CD4-positive, alpha-beta memory T cell (primary cell): ENCODE measurements around the gene WIF1. TPM values are rescaled to one million over a fixed set of nuclear protein-coding genes. Genes with fewer than 3 reads are reported as not detected.

Experiments
- CTCF ChIA-PET: fragments of 350-600 bp; sonication (Branson Sonifier 250); formaldehyde crosslinking; loops from one replicate; lab custom pipeline; 2021; ENCODE audit warnings: inconsistent platforms; ENCODE audit not compliant: partially characterized antibody; lab: Charles Lee
- POLR2A ChIA-PET: fragments of 350-600 bp; sonication (Branson Sonifier 250); formaldehyde crosslinking; loops from one replicate; lab custom pipeline; 2021; ENCODE audit not compliant: partially characterized antibody; lab: Charles Lee
- DNase-seq, 5 donors: peaks; one replicate each; pipeline versions ENCODE4 v3.0.0 to v3.0.0-alpha.2; 2020 to 2022; ENCODE audit warnings: mixed read lengths in 1 of 5
- H3K27ac ChIP-seq: one replicate; pipeline ENCODE4 v1.7.0; 2013; ENCODE audit warnings: low read depth, low read length
- H3K27me3 ChIP-seq: 2 replicates; pipeline ENCODE4 v1.7.0; 2013; ENCODE audit warnings: mild to moderate bottlenecking, low read length, moderate library complexity; ENCODE audit not compliant: insufficient read depth
- H3K36me3 ChIP-seq: 2 replicates; pipeline ENCODE4 v1.7.0; 2013; ENCODE audit warnings: mild to moderate bottlenecking, low read length, moderate library complexity; ENCODE audit not compliant: insufficient read depth
- H3K4me1 ChIP-seq: 2 replicates; pipeline ENCODE4 v1.7.0; 2013; ENCODE audit warnings: mild to moderate bottlenecking, low read length, moderate library complexity; ENCODE audit not compliant: insufficient read depth
- H3K4me3 ChIP-seq, 2 donors: one replicate each; pipeline ENCODE4 v1.7.0; 2013; ENCODE audit warnings: low read length in 2 of 2, mild to moderate bottlenecking in 1 of 2
- H3K9me3 ChIP-seq, 2 donors: one replicate each; pipeline ENCODE4 v1.7.0; 2013; ENCODE audit warnings: low read length in 2 of 2, control low read depth in 1 of 2; ENCODE audit not compliant: control insufficient read depth in 1 of 2
- H3K27ac Mint-ChIP-seq, 7 donors: one replicate each; pipeline ENCODE4 v1.8.0; 2020 to 2021; ENCODE audit warnings: mixed read lengths in 7 of 7, mild to moderate bottlenecking in 6 of 7, inconsistent platforms in 3 of 7, moderate library complexity in 3 of 7
- H3K27me3 Mint-ChIP-seq, 2 donors: one replicate each; pipeline ENCODE4 v1.8.0; 2020 to 2021; ENCODE audit warnings: mixed read lengths in 2 of 2
- H3K36me3 Mint-ChIP-seq, 2 donors: one replicate each; pipeline ENCODE4 v1.8.0; 2020 to 2021; ENCODE audit warnings: mixed read lengths in 2 of 2, inconsistent platforms in 1 of 2, mild to moderate bottlenecking in 1 of 2
- H3K4me1 Mint-ChIP-seq, 4 donors: one replicate each; pipeline ENCODE4 v1.8.0; 2020 to 2021; ENCODE audit warnings: mixed read lengths in 4 of 4, mild to moderate bottlenecking in 1 of 4
- H3K4me3 Mint-ChIP-seq, 8 donors: one replicate each; pipeline ENCODE4 v1.8.0; 2020 to 2021; ENCODE audit warnings: mixed read lengths in 8 of 8, mild to moderate bottlenecking in 7 of 8, moderate library complexity in 6 of 8, inconsistent platforms in 3 of 8
- H3K9me3 Mint-ChIP-seq, 8 donors: one replicate each; pipeline ENCODE4 v1.8.0; 2020 to 2021; ENCODE audit warnings: mixed read lengths in 8 of 8, mild to moderate bottlenecking in 5 of 8, inconsistent platforms in 3 of 8, moderate library complexity in 1 of 8
- intact Hi-C: fragments of 100-400 bp; cut with micrococcal nuclease; formaldehyde crosslinking; loops from one replicate; pipeline ENCODE4 v1.15.1; 2023
- polyA plus RNA-seq, 2 donors: library from polyadenylated mRNA; unstranded; fragments of 300-500 nt; fragmentation: Illumina TruSeq; gene quantifications; one replicate each; pipeline ENCODE4 v1.2.3, GENCODE V29; 2021
- total RNA-seq, 2 experiments: library from RNA; stranded (reverse); gene quantifications; one replicate each; pipeline ENCODE4 v1.2.3, GENCODE V29; 2021

Gene WIF1
- total and polyA plus RNA-seq, 4 experiments from 2014 or later, result not detected

DNA sequence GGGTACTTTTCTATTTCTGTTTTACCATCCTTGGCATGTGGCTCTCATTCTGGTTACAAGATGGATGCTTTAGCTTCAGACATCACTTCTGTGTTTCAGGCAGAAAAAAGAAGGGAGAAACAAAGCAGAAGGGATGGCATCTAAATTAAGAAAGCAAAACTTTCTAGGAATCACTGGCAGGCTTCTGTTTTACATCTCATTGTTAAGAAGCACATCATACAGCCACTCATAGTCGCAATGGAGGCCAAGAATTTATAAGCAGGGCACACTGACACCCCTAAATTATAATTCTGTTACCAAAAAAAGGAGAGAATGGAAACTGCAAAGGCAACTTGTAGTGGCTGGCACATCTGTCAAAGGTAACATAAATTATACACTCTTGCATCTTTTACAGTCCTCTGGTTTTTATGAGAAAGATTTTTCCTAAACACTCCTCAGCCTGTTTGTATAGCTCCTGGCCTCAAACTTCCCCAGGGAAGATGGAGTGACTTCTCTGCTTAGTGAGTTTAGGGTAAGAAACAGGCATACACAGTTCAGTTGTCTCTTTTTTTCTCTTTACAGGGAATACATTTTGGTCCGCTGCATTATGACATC, 26.3 kb upstream of the WIF1 start:
- Mint-ChIP-seq H3K27ac (no peak overlapping the region), H3K4me1 (no peaks in the 10 kb centered on the region), H3K27me3 (peaks cover 16 to 17% of the 10 kb centered on the region in 2 donors), H3K36me3 (no peaks in the 10 kb centered on the region), H3K9me3 (peaks cover 0 to 2% (median 0%) of the 10 kb centered on the region in 8 donors), H3K4me3 (no peak overlapping the region)
- Histone ChIP-seq H3K27ac (no peak overlapping the region), H3K36me3 (no peaks in the 10 kb centered on the region), H3K4me1 (no peaks in the 10 kb centered on the region), H3K9me3 (no peaks in the 10 kb centered on the region), H3K4me3 (no peak overlapping the region), H3K27me3 (no peaks in the 10 kb centered on the region)
- no peak for DNase-seq
- intact Hi-C loops, result no loop called here
- CTCF ChIA-PET, result no interaction called here
- POLR2A ChIA-PET, result no interaction called here

DNA sequence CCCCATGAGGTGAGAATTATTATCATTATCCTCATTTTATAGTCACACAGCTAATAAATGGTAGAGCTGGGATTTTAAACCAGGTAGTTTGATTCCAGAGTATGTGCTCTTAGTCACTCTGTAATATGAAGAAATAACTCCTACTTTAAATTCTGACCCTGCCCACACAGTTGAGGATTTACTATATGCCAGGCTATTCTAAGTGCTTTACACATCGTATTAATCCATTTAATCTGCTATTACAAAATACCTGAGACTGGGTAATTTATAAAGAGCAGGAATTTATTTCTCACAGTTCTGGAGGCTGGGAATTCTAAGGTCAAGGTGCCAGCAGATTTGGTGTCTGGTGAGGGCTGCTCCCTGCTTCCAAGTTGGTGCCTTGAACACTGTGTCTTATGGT, 19.6 kb upstream of the WIF1 start:
- Mint-ChIP-seq H3K36me3 (no peaks in the 10 kb centered on the region), H3K4me1 (no peaks in the 10 kb centered on the region), H3K27me3 (peaks cover 15 to 19% of the 10 kb centered on the region in 2 donors), H3K27ac (no peak overlapping the region), H3K4me3 (no peak overlapping the region), H3K9me3 (peaks cover 4 to 8% (median 6%) of the 10 kb centered on the region in 8 donors)
- intact Hi-C loops, result no loop called here
- POLR2A ChIA-PET, result no interaction called here
- Histone ChIP-seq H3K27ac (no peak overlapping the region), H3K4me3 (no peak overlapping the region), H3K9me3 (no peaks in the 10 kb centered on the region), H3K4me1 (no peaks in the 10 kb centered on the region), H3K27me3 (no peaks in the 10 kb centered on the region), H3K36me3 (no peaks in the 10 kb centered on the region)
- CTCF ChIA-PET, result no interaction called here
- no peak for DNase-seq

DNA sequence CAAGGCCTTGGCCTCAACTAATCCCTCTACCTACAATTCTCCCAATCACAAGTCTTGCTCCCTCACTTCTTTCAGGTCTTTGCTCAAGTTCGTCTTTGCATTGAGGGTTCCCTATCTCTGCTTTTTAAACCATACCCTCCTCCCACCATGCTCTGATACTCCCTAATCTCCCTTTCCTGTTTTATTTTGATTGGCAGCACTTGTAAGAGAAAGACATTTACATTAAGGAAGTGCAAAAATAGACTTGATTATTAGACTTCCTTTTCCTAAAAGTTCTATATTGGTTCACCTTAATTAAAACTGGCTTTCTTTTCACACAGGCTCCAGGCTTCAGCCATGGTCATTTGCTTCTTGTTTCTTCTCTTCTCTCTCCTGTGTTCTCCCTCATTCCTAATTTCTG, 18.3 kb upstream of the WIF1 start:
- no peaks in the 10 kb centered on the region for H3K4me1 ChIP-seq
- no peaks in the 10 kb centered on the region for H3K4me1 Mint-ChIP-seq
- no peaks in the 10 kb centered on the region for H3K9me3 ChIP-seq
- H3K27ac Mint-ChIP-seq, result no peak overlapping the region
- H3K27ac ChIP-seq, result no peak overlapping the region
- H3K4me3 Mint-ChIP-seq, result no peak overlapping the region
- H3K9me3 Mint-ChIP-seq, result peaks cover 4 to 16% (median 11%) of the 10 kb centered on the region in 8 donors
- no peak overlapping the region for H3K4me3 ChIP-seq
- DNase-seq, result no peak
- intact Hi-C loops, result no loop called here
- H3K36me3 ChIP-seq, result no peaks in the 10 kb centered on the region
- no peaks in the 10 kb centered on the region for H3K27me3 ChIP-seq
- ChIA-PET CTCF (no interaction called here), POLR2A (no interaction called here)
- peaks cover 13 to 15% of the 10 kb centered on the region in 2 donors for H3K27me3 Mint-ChIP-seq
- H3K36me3 Mint-ChIP-seq, result no peaks in the 10 kb centered on the region

- CTCF ChIA-PET, result no interaction called here
- H3K27me3 ChIP-seq, result no peaks in the 10 kb centered on the region
- no peak overlapping the region for H3K27ac ChIP-seq
- Mint-ChIP-seq H3K9me3 (peaks cover 7 to 21% (median 14%) of the 10 kb centered on the region in 8 donors), H3K4me1 (no peaks in the 10 kb centered on the region), H3K36me3 (no peaks in the 10 kb centered on the region), H3K27ac (no peak overlapping the region), H3K4me3 (no peak overlapping the region), H3K27me3 (peaks cover 6 to 8% of the 10 kb centered on the region in 2 donors)
- intact Hi-C loops, result no loop called here
- no peaks in the 10 kb centered on the region for H3K9me3 ChIP-seq
- no peak for DNase-seq
- H3K4me3 ChIP-seq, result no peak overlapping the region
- no peaks in the 10 kb centered on the region for H3K36me3 ChIP-seq
- H3K4me1 ChIP-seq, result no peaks in the 10 kb centered on the region
- POLR2A ChIA-PET, result no interaction called here
These were observed 12.8 kb upstream of the WIF1 start for GRCh38 chr12:65133879-65134278.

- DNase-seq, result no peak
- CTCF ChIA-PET, result no interaction called here
These were observed 5.4 kb upstream of the WIF1 start for GRCh38 chr12:65126482-65126881.

DNA sequence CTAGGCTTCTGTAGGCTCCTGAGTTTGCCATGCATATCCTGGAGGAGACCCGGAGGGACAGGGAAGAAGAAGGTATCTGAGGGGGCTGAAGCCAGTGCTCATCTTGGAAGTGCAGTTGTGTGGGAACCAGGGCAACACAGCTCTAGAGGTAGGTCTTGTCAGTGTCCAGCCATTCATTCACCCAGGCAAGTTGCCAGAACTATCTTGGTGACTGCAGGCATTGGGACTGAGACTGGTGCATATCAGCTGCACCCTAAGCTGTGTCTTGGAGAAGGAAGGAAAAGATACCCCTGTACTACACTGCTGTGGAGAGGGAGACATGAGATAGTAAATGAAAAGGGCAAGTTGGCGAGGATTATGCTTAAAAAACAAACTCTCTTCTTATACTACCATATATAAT, 4.9 kb upstream of the WIF1 start:
- H3K9me3 Mint-ChIP-seq, result no peaks in the 10 kb centered on the region
- H3K4me1 ChIP-seq, result peaks cover 3% of the 10 kb centered on the region
- peaks cover 8 to 17% of the 10 kb centered on the region in 2 donors for H3K27me3 Mint-ChIP-seq
- no peaks in the 10 kb centered on the region for H3K36me3 ChIP-seq
- H3K4me3 Mint-ChIP-seq, result no peak overlapping the region
- ChIA-PET CTCF (no interaction called here), POLR2A (no interaction called here)
- no peaks in the 10 kb centered on the region for H3K9me3 ChIP-seq
- H3K4me1 Mint-ChIP-seq, result peaks cover 0 to 6% (median 2%) of the 10 kb centered on the region in 4 donors
- no peak overlapping the region for H3K27ac ChIP-seq
- intact Hi-C loops, result no loop called here
- H3K4me3 ChIP-seq, result no peak overlapping the region
- no peaks in the 10 kb centered on the region for H3K36me3 Mint-ChIP-seq
- H3K27ac Mint-ChIP-seq, result no peak overlapping the region
- no peak for DNase-seq
- H3K27me3 ChIP-seq, result peaks cover 9% of the 10 kb centered on the region

More at GRCh38 chr12:65126482-65126881, 5.4 kb upstream of the WIF1 start:
- Mint-ChIP-seq H3K27ac (no peak overlapping the region), H3K4me3 (no peak overlapping the region), H3K4me1 (peaks cover 0 to 6% (median 1%) of the 10 kb centered on the region in 4 donors), H3K27me3 (peaks cover 8 to 17% of the 10 kb centered on the region in 2 donors), H3K9me3 (no peaks in the 10 kb centered on the region), H3K36me3 (no peaks in the 10 kb centered on the region)
- Histone ChIP-seq H3K4me3 (no peak overlapping the region), H3K4me1 (no peaks in the 10 kb centered on the region), H3K36me3 (no peaks in the 10 kb centered on the region), H3K9me3 (no peaks in the 10 kb centered on the region), H3K27ac (no peak overlapping the region), H3K27me3 (peaks cover 9% of the 10 kb centered on the region)
- intact Hi-C loops, result no loop called here
- POLR2A ChIA-PET, result no interaction called here

DNA sequence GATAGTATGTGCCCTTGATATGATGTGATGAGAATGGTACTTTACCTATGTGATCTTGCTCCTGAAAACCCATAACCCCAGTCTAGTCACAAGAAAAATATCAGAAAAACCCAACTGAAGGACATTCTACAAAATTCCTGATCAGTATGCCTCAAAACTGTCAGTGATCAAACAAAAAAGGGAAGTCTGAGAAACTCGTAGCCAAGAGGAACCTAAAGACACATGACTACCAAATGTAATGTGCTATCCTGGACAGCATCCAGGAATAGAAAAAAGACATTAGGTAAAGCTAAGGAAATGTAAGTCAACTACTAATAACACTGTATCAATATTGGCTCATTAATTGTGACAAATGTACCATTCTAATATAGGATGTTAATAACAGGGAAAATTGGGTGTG, 4.1 kb upstream of the WIF1 start:
- Mint-ChIP-seq H3K4me1 (peaks cover 1 to 13% (median 5%) of the 10 kb centered on the region in 4 donors), H3K36me3 (no peaks in the 10 kb centered on the region), H3K27me3 (peaks cover 15 to 23% of the 10 kb centered on the region in 2 donors), H3K9me3 (no peaks in the 10 kb centered on the region), H3K4me3 (no peak overlapping the region), H3K27ac (no peak overlapping the region)
- Histone ChIP-seq H3K36me3 (no peaks in the 10 kb centered on the region), H3K9me3 (no peaks in the 10 kb centered on the region), H3K4me1 (peaks cover 7% of the 10 kb centered on the region), H3K4me3 (no peak overlapping the region), H3K27ac (no peak overlapping the region), H3K27me3 (peaks cover 9% of the 10 kb centered on the region)
- POLR2A ChIA-PET, result no interaction called here
- intact Hi-C loops, result no loop called here
- DNase-seq, result no peak
- CTCF ChIA-PET, result no interaction called here
